Measurements from ENCODE around the gene RNGTT.
A peak's percentile ranks its signal among the peaks of the same experiment; 100 is the strongest.
"Not testable (repeated sequence)": the region's sequence is repeated elsewhere in the genome, so short reads cannot be mapped to it uniquely, and the experiment has no call there.

RNGTT gene

GRCh38 chr6:88785478-88785877 lies 177.9 kb downstream of the RNGTT start:
- no peak for DNase-seq

DNA sequence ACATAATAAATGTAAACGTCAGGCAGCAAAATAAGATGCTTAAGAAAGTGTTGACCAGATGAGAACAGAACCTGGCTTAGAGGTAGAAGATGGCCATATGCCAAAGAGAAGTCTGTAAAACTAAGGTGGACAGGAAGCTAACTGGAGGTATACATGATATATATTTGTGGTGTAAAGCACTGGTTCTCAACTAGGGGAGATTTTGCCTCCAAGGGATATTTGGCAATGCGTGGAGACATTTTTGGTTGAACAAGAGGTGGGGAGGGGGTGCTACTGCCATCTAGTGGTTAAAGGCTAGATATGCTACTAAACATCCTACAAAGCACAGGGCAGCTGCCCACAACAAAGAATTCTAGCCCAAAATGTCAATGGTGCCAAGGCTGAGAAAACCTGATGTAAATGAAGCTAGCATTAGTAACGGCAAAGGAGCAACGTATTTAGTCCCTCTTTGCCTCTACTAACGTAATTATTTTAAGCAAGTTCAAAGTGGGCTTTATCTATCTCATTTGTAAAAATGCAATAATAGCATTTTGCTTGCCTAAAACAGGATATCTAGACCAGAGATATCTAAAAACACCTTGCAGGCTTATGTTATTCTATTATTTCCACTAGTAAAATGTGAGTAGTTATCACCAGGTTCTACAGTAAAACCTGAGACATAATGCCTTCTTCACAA lies 182.6 kb downstream of the RNGTT start:
- DNase-seq = peak; percentile 73

DNA sequence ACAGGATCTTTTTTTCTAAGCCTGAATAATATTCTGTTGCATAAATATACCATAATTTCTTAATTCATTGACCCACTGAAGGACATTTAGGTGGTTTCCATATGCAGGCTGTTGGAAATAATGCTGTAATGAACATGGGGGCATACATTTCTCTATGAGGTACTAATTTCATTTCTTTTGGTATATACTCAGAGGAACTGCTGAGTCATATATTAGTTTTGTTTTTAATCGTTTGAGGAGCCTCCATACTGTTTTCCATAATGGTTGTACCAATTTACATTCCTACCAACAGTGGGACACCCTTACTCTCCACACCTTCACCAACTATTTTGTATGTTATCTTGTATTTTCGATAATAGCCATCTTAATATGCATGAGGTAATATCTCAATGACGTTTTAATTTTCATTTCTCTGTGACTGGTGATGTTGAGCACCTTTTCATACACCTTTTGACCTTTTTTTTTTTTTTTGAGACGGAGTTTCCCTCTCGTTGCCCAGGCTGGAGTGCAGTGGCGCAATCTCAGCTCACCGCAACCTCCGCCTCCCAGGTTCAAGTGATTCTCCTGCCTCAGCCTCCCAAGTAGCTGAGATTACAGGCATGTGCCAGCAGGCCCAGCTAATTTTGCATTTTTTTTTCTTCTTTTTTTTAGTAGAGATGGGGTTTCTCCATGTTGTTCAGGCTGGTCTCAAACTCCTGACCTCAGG lies 187.4 kb downstream of the RNGTT start:
- DNase-seq = peak; percentile 48

GRCh38 chr6:88768114-88768513 lies 195.3 kb downstream of the RNGTT start:
- DNase-seq = not testable (repeated sequence)

GRCh38 chr6:88764081-88764480 lies 199.3 kb downstream of the RNGTT start:
- DNase-seq = no peak

GRCh38 chr6:88763160-88763559 lies 200.3 kb downstream of the RNGTT start:
- DNase-seq = no peak

- DNase-seq = peak; percentile 38
These were observed 202.0 kb downstream of the RNGTT start for GRCh38 chr6:88761237-88762031.

DNA sequence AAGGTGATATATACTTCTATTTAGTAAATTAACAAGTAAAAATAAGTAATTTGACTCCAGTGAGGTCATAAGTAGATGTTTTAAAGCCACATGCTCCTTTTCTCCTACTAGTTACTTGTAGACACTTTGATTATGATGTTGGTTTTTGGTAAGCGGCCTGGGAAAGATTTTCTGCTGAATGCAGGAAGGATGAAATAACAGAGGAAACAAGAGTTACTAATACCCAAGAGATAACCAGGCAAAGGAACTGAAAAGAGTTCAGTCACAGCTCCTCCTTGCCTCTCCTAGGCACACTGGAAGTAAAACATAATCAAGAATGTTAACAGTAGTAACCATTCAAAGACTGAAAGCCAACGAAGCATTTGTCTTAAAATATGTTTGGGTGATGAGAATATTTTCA lies 203.3 kb downstream of the RNGTT start:
- no peak for DNase-seq

GRCh38 chr6:88750936-88751335 lies 212.5 kb downstream of the RNGTT start:
- DNase-seq = no peak

DNA sequence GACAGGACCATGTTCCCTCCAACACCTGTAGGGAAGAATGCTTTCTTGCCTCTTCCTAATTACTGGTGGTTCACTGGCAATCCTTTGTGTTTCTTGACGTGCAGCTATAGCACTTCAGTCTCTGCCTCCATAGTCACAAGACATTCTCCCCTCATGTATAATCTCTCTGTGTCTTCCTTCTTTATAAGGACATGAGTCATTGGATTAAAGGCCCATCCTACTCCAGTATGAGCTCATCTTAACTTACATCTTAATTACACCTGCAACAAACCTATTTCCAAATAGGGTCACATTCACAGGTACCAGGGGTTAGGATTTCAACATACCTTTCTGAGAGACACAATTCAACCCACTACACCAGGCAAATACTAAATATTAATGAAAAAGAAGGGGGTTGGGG lies 213.6 kb downstream of the RNGTT start:
- no peak for DNase-seq

DNA sequence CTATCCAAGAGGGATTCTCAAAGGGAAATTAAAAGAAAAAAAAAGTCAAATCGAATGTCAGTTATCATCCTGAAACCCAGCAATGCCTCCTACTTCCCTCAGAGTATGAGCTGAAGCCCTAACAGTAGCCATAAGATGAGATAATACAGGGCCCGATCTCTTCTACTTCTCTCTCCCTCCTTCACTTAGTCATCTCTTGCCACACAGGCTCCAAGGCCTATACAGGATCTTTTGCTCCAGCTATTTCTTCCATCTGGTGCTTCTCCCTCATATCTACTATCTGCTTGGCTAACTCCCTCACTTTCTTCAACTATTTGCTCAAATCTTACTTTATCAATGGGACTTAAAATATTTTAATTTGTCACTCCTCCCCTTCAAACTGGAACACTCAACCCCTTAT lies 215.3 kb downstream of the RNGTT start:
- no peak for DNase-seq

- DNase-seq = no peak
These were observed 221.5 kb downstream of the RNGTT start for GRCh38 chr6:88741939-88742338.

DNA sequence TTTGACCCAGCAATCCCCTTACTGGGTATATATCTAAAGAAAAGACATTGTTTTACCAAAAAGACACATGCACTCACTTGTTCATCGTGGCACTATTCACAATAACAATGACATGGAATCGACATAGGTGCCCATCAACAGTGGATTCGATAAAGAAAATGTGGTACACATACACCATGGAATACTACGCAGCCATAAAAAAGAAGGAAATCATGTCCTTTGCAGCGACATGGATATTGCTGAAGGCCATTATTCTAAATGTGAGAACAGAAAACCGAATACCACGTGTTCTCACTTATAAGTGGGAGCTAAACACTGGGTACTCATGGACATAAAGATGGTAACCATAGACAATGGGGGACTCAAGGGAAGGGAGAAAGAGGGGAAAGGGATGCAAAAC lies 222.3 kb downstream of the RNGTT start:
- no peak for DNase-seq

DNA sequence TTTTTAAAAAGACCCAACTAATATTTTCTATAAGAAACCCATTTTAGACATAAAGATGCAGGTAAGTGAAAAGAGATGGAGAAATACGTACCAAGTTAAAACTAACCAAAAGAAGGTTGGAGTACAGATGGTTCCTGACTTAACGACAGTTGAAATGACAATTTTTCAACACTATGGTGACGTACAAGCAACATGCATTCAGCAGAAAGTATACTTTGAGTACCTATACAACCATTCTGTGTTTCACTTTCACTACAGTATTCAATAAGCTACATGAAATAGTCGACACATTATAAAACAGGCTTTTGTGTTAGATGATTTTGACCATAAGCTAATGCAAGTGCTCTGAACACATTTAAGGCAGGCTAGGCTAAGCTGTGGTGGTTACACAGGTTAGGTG lies 228.9 kb downstream of the RNGTT start:
- no peak for DNase-seq

GRCh38 chr6:88730611-88731011 lies 232.8 kb downstream of the RNGTT start:
- DNase-seq = no peak

GRCh38 chr6:88728756-88729155 lies 234.7 kb downstream of the RNGTT start:
- no peak for DNase-seq

DNA sequence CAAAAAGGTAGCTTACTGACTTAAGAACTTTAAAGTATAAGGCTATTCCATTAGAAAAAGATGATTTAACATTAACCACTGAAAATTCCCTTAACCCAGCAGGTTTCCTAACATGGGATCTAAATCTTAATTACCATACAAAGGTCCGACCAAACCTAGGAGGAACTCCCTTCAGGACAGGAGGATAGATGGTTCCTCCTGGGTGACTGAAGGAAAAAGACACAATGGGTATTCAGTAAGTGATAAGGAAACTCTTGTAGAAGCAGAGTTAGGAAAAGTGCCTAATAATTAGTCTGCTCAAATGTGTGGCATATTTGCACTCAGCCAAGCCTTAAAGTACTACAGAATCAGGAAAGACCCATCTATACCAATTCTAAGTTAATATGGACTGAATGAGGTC lies 237.0 kb downstream of the RNGTT start:
- not testable (repeated sequence) for DNase-seq

GRCh38 chr6:88725111-88725975 lies 238.1 kb downstream of the RNGTT start:
- DNase-seq = no peak

- DNase-seq = no peak
These were observed 240.7 kb downstream of the RNGTT start for GRCh38 chr6:88722686-88723085.

GRCh38 chr6:88716399-88716798 lies 247.0 kb downstream of the RNGTT start:
- not testable (repeated sequence) for DNase-seq

DNA sequence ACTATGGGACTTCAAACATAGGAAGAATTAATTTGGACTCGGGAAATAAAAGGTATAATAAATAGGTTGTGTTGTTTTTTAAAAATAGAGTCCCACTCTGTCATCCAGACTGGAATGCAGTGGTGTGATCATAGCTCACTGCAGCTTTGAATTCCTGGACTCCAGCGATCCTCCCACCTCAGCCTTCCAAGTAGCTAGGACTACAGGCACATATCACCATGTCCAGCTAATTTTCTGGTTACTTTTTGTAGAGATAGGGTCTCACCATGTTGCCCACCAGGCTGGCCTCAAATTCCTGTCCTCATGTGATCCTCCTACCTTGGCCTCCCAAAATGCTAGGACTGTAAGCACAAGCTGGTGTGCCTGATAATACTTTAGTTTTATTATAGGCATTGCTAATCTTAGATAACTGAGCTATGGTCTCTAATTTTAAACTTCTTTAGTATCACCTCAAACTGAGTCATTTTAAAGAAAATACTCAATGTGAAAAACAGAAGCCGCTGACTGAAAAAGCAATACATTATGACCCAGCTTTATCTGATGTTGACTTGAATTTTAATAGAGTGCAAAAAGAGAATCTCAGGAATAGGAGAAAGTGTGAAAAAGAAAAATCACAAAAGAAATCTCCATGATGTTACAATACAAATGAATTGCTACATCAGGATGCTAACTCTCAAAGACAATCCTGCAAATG lies 251.0 kb downstream of the RNGTT start:
- DNase-seq = peak; percentile 7

DNA sequence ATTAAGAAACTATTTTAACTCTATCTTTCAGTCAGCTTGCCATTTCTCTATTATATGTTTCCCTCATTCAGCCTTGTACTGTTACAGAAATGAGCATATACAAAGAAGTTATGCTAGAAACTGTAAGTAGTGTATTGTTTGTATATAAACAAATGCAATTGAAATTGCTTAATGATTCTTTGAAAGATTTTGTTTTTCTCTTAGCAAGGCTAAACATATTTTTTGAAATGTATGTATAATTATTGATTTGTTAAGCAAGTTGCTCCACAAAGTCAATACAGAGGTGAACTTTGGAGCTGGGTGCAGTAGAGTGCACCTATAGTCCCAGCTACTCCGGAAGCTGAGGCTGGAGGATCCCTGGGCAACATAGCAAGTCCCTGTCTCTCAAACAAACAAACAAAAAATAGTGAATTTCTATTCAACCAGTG lies 253.6 kb downstream of the RNGTT start:
- no peak for DNase-seq

Data from activated CD4-positive, alpha-beta T cell treated with anti-CD3 and anti-CD28 coated beads, Interleukin-2, Interleukin-6, amounts not matched to agents 100 ng/mL and 50 ng/mL, durations not matched to agents 16 hours and 8 hours (primary cell).